Spleen (tissue), 7 donors: ENCODE data around the gene ACACA.

Experiments
- POLR2A ChIP-seq, 3 donors: fragments of 450-650 bp; IDR thresholded peaks; one replicate each; pipeline ENCODE4 v1.5.1; 2017; ENCODE audit warnings: antibody characterized with exemption in 3 of 3, mild to moderate bottlenecking in 1 of 3
- POLR2AphosphoS5 ChIP-seq, 3 donors: sonication (generic); formaldehyde crosslinking; IDR thresholded peaks; one replicate each; pipeline ENCODE4 v1.5.1; 2017; ENCODE audit warnings: antibody characterized with exemption in 3 of 3
- TF ChIP-seq, protein P1 (sequence below), 11 experiments: fragments of 200-600 bp in 7 of 11; fragments of 450-650 bp in 4 of 11; sonication (generic) in 4 of 11; IDR thresholded peaks in 8 of 11; conservative IDR thresholded peaks in 3 of 11; 1 replicate in 7 of 11; 2 replicates in 4 of 11; pipeline versions ENCODE4 v1.4.0 to v1.8.0; 2016 to 2021; ENCODE audit warnings: antibody characterized with exemption in 11 of 11, inconsistent platforms in 4 of 11, mild to moderate bottlenecking in 1 of 11
- donor health status: DM: no; HTN: no; CAD: no; lungs with moderate emphysema.
- donor health status: DM: no; HTN: no; CAD: no.
- donor health status: DM: no; HTN: no; CAD: no.

GRCh38 chr17:37384560-37385149, 22.0 kb downstream of the ACACA start:
- TF ChIP-seq, protein P1, sequence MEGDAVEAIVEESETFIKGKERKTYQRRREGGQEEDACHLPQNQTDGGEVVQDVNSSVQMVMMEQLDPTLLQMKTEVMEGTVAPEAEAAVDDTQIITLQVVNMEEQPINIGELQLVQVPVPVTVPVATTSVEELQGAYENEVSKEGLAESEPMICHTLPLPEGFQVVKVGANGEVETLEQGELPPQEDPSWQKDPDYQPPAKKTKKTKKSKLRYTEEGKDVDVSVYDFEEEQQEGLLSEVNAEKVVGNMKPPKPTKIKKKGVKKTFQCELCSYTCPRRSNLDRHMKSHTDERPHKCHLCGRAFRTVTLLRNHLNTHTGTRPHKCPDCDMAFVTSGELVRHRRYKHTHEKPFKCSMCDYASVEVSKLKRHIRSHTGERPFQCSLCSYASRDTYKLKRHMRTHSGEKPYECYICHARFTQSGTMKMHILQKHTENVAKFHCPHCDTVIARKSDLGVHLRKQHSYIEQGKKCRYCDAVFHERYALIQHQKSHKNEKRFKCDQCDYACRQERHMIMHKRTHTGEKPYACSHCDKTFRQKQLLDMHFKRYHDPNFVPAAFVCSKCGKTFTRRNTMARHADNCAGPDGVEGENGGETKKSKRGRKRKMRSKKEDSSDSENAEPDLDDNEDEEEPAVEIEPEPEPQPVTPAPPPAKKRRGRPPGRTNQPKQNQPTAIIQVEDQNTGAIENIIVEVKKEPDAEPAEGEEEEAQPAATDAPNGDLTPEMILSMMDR (IDR thresholded peaks at IDR 0.05 in 8 of 11, conservative IDR thresholded peaks at IDR 0.05 in 3 of 11), result no peak
- TF ChIP-seq POLR2A (IDR thresholded peaks at IDR 0.05) (no peak), POLR2AphosphoS5 (IDR thresholded peaks at IDR 0.05) (no peak)
